GM18907 (cell line): ENCODE results near the gene INPP4B.

Source experiments
- ATAC-seq: cut with Tn5 transposase; IDR thresholded peaks from one replicate; pipeline ENCODE4 v1.9.1; 2021; ENCODE audit warnings: mild to moderate bottlenecking, moderate library complexity; ENCODE audit not compliant: unreplicated experiment

INPP4B gene

GRCh38 chr4:142741995-142742394 lies 104.1 kb downstream of the INPP4B start:
- ATAC-seq = no peak

- ATAC-seq = no peak
Measured at GRCh38 chr4:142728233-142728632, 117.9 kb downstream of the INPP4B start.

- no peak for ATAC-seq
Measured at GRCh38 chr4:142727149-142727548, 119.0 kb downstream of the INPP4B start.

- no peak for ATAC-seq
Measured at GRCh38 chr4:142725886-142726285, 120.2 kb downstream of the INPP4B start.

GRCh38 chr4:142721187-142721586 lies 124.9 kb downstream of the INPP4B start:
- no peak for ATAC-seq

DNA sequence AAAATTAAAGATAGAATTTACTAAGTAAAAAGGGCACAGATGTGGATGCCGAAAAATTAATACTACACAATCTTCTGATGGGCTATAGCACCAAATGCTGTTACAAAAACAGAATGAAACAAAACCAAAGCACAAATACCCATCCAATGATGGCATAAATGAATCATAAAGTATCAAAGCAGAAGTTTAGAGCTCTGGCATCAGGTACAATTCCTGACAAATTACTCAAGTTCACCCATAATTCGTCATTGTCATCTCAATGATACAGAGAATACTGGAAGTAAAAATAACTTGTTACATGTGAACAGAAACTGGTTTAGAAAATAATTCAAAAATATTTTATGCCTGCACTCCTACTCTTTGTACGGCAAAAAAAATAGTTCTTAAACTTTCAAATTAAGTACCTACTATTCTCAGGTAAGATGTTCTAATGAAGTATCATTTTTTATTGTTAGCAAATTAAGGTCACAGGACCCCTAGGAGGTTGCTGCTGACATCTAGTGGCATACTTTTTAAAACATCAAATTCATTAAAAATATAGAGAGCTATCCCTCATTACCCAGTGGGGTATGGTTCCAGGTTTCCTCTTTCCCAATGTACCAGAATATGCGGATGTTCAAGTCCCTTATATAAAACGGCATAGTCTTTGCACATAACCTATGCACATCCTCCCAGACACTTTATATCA lies 126.1 kb downstream of the INPP4B start:
- ATAC-seq = no peak

GRCh38 chr4:142718981-142719380 lies 127.1 kb downstream of the INPP4B start:
- ATAC-seq = no peak

GRCh38 chr4:142715727-142716126 lies 130.4 kb downstream of the INPP4B start:
- ATAC-seq = no peak

DNA sequence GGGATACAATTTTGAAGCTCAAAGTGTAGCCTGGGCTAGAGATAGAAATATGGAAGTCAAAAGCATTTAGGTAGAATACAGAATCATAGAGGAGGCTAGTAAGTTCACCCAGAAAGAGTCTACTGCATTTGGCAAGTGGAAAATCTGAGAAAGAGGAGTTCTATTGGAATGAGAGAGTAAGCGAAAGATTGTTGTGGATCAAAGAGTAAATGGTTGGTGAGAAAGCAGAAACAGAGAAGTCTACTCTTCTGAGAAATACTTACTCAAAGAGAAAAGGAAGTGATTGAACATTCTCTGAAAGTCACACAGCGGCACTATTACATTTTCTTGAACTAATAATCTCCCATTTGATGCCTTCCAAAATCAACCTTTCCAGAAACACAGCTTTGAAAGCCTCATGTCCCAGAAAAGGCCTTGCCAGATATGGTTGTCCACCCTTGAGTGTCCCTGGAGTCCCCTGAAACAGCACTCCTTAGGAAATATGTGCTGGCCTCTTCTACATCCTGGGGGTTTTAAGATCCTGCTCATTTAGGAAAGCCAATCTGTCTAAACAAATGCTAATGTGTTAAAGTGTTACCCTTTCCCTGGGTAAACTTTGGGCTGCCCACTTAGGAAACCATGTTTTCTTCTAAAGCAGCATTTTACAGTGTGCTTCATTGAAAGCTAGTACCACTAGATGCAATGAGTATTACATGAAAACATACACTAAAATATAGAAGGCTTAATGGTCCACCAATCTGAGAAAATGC lies 132.6 kb downstream of the INPP4B start:
- no peak for ATAC-seq

DNA sequence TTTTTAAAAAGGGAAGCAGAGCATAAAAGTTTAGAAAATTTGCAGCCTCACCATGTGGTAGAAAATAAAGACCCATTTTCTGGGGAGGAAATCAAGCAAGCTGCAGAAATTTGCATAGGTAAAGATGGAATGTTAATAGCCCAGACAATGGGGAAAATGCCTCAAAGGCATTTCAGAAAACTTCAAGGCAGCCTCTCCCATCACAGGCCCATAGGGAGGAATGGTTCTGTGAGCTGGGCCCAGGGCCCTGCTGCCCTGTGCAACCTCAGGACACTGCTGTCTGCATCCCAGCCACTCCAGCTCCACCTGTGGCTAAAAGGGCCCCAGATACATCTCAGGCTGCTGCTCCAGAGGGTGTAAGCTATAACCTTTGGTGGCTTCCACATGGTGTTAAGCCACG lies 137.9 kb downstream of the INPP4B start:
- no peak for ATAC-seq

GRCh38 chr4:142707401-142707800 lies 138.7 kb downstream of the INPP4B start:
- ATAC-seq = no peak

DNA sequence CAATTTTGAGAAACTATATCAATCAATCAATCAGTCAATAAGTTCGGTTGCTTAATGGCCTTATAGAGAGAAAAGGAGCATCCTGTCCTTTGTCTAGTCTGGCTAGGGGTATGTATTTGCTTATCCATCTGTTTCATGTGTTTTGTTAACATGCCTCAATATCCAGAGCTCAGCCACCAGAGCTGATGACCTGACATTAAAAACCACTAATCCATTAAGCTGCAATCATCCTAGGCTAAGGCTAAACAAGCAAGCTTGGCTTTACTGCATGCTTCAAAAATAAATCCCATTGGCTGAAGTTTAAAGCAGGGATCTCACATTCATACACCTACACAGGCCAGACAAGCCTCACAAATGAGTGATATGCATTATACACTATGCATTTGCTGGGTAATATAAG lies 139.7 kb downstream of the INPP4B start:
- ATAC-seq = no peak

DNA sequence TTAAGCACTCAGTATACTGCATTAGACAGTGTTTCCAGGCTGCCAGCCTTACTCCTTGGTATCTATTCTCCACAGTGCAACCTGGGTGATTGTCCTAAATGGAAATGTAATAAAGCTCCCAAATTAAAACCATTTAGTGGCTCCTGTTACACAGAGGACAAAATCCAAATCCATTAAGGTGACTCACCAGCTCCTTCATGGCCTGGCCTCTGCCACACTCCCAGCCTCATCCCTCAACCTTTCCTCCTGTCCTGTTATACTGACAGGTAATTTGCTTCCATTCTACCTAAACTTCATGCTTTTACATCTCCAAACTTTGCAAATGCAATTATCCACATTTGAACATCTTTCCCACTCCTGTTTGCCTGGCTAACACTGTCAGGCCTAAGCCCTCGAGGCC lies 140.3 kb downstream of the INPP4B start:
- no peak for ATAC-seq

DNA sequence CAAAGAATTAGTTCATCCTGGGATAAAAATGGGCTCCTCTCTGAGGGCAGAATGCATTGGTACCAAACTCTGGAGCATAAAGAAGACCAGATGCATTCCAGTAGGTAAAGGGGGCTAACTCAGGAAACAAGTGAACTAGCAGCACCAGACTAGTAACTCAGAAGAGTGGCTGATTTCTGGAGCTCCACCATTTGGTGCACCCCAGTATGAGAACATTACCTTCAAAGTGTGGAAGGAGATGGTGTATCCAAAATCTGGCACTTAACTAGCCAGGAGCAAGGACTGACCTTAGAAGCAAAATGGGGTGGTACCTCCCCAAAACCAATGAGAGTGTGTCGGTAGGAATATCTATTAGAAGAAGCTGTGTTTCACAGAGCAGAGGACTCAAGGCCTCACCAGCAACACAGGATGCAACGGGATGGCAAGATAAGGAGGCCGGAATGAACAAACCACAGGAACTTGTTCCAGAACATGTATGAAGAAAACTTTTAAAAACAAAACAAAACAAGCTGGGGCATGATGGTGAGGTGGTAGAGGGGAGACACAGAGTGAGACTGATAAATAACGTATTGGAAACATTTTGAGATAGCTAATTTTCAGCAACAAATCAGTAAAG lies 142.3 kb downstream of the INPP4B start:
- ATAC-seq = no peak

GRCh38 chr4:142701017-142701416 lies 145.1 kb downstream of the INPP4B start:
- no peak for ATAC-seq

- no peak for ATAC-seq
Measured at GRCh38 chr4:142700531-142700930, 145.6 kb downstream of the INPP4B start.

DNA sequence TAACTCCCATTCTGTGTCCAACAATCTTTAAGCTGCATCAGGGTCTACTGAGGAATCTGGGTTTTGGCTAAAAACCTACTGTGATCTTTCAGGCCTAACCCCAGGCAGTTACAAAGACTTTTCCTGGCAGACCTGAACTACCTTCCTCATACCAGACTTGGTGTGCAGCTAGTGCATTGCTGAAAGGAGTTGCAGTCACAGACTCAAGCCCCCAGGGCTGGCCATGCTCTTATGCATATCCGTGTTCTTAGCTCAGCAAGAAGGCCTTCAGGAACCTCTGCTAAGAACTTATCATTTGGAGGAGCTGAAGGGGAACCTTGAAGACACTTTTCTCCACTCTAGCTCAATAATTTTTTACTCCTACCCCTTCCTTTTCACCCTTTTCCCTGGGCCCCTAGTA lies 147.5 kb downstream of the INPP4B start:
- ATAC-seq = no peak

GRCh38 chr4:142697928-142698327 lies 148.2 kb downstream of the INPP4B start:
- ATAC-seq = no peak

DNA sequence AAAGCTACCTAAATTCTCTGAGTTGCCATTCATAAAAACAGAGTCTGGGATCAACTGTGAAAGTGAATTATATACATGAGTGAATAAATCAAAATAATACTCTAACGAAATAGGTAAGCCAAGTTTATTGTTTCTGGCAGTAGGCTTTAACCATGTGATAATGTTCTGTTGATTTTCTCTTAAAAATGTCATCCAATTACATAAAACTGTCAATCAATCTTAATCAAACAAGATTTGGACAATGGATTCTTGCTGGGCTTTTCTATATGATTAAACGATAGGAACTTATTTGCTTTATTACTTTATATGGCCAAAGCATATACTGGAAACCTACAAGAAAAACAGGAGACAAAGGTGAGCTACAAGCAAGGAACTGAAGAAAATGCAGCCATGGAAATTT lies 148.8 kb downstream of the INPP4B start:
- ATAC-seq = no peak

- ATAC-seq = no peak
Measured at GRCh38 chr4:142696334-142697122, 149.6 kb downstream of the INPP4B start.

GRCh38 chr4:142690406-142691163 lies 155.5 kb downstream of the INPP4B start:
- no peak for ATAC-seq
